GM23338 (cell line): ENCODE data around the gene BNC2. TPM values are rescaled to one million over a fixed set of nuclear protein-coding genes. Genes with fewer than 3 reads are reported as not detected.
A peak's percentile ranks its signal among the peaks of the same experiment; 100 is the strongest.

Experiments used
- ATAC-seq: fragments of 200-7000 bp; cut with Tn5 transposase; 3 replicates; pipeline ENCODE4 v1.9.1; 2020
- DNase-seq: peaks from one replicate; pipeline ENCODE4 v3.0.0-alpha.2; 2015; ENCODE audit warnings: low spot score
- H2AFZ ChIP-seq: fragments of 200-600 bp; sonication (generic); 2 replicates; pipeline ENCODE4 v1.8.0; 2016; ENCODE audit warnings: antibody characterized with exemption, mild to moderate bottlenecking, moderate library complexity
- H3F3A ChIP-seq: fragments of 200-600 bp; sonication (generic); replicated peaks from 2 replicates; pipeline ENCODE4 v1.8.0; 2017; ENCODE audit warnings: antibody characterized with exemption, mixed run types, low read depth
- H3K27ac ChIP-seq: fragments of 200-600 bp; sonication (generic); 2 replicates; pipeline ENCODE4 v1.6.1; 2016; ENCODE audit warnings: low read depth
- H3K27me3 ChIP-seq: fragments of 200-600 bp; sonication (generic); 2 replicates; pipeline ENCODE4 v1.8.0; 2016; ENCODE audit warnings: mild to moderate bottlenecking, mixed run types, moderate library complexity; ENCODE audit not compliant: insufficient read depth
- H3K36me3 ChIP-seq: fragments of 200-600 bp; sonication (generic); 2 replicates; pipeline ENCODE4 v1.8.0; 2016; ENCODE audit warnings: mild to moderate bottlenecking; ENCODE audit not compliant: insufficient read depth
- H3K4me1 ChIP-seq: fragments of 200-600 bp; sonication (generic); 2 replicates; pipeline ENCODE4 v1.8.0; 2016; ENCODE audit warnings: mild to moderate bottlenecking, moderate library complexity; ENCODE audit not compliant: insufficient read depth
- H3K4me2 ChIP-seq: fragments of 200-600 bp; sonication (generic); 2 replicates; pipeline ENCODE4 v1.7.1; 2017; ENCODE audit warnings: mixed run types
- H3K4me3 ChIP-seq: fragments of 200-600 bp; sonication (generic); 2 replicates; pipeline ENCODE4 v1.6.1; 2016; ENCODE audit warnings: mixed run types
- H3K79me2 ChIP-seq: fragments of 200-600 bp; sonication (generic); replicated peaks from 2 replicates; pipeline ENCODE4 v1.8.0; 2017; ENCODE audit warnings: mild to moderate bottlenecking; ENCODE audit not compliant: insufficient read depth
- H3K9me2 ChIP-seq: fragments of 200-600 bp; sonication (generic); 2 replicates; pipeline ENCODE4 v1.8.0; 2017; ENCODE audit not compliant: insufficient read depth
- H4K20me1 ChIP-seq: fragments of 200-600 bp; sonication (generic); replicated peaks from 2 replicates; pipeline ENCODE4 v1.8.0; 2017; ENCODE audit warnings: mild to moderate bottlenecking; ENCODE audit not compliant: insufficient read depth
- H3K27ac Mint-ChIP-seq: 2 replicates; pipeline ENCODE4 v1.8.0; 2020; ENCODE audit warnings: inconsistent platforms, mild to moderate bottlenecking, moderate library complexity, mixed read lengths
- H3K27me3 Mint-ChIP-seq: 3 replicates; pipeline ENCODE4 v1.8.0; 2022; ENCODE audit warnings: low read depth, mild to moderate bottlenecking, moderate library complexity, mixed read lengths, inconsistent platforms; ENCODE audit not compliant: insufficient read depth, poor library complexity
- H3K36me3 Mint-ChIP-seq: 3 replicates; pipeline ENCODE4 v1.8.0; 2021; ENCODE audit warnings: low read depth, mild to moderate bottlenecking, inconsistent platforms, moderate library complexity, mixed read lengths
- H3K4me1 Mint-ChIP-seq: 3 replicates; pipeline ENCODE4 v1.8.0; 2020; ENCODE audit warnings: mild to moderate bottlenecking, inconsistent platforms, mixed read lengths
- H3K4me3 Mint-ChIP-seq: 3 replicates; pipeline ENCODE4 v1.8.0; 2021; ENCODE audit warnings: moderate library complexity, mild to moderate bottlenecking, inconsistent platforms, mixed read lengths
- H3K9me3 Mint-ChIP-seq: 3 replicates; pipeline ENCODE4 v1.8.0; 2020; ENCODE audit warnings: moderate library complexity, mild to moderate bottlenecking, inconsistent platforms, mixed read lengths
- CREB1 ChIP-seq: fragments of 250-450 bp; sonication (Bioruptor Pico); IDR thresholded peaks from 2 replicates; pipeline ENCODE4 v1.5.0; 2020; ENCODE audit warnings: low read depth, mild to moderate bottlenecking, moderate library complexity
- CTCF ChIP-seq, 2 experiments: fragments of 200-600 bp in 1 of 2; sonication (generic) in 1 of 2; conservative IDR thresholded peaks; 2 replicates each; pipeline versions ENCODE4 v1.5.1 to v1.6.1; 2016 to 2017; ENCODE audit warnings: antibody characterized with exemption in 2 of 2, low read depth in 2 of 2, mild to moderate bottlenecking in 2 of 2, moderate library complexity in 1 of 2
- ETS1 ChIP-seq: IDR thresholded peaks from 2 replicates; pipeline ENCODE4 v1.6.1; 2016; ENCODE audit warnings: antibody characterized with exemption
- EZH2 ChIP-seq: fragments of 200-600 bp; sonication (generic); IDR thresholded peaks from one replicate; pipeline ENCODE4 v1.8.0; 2017; ENCODE audit warnings: antibody characterized with exemption, mild to moderate bottlenecking, low read depth; ENCODE audit not compliant: unreplicated experiment
- EZH2phosphoT487 ChIP-seq: fragments of 200-600 bp; sonication (generic); IDR thresholded peaks from one replicate; pipeline ENCODE4 v1.8.1; 2018; ENCODE audit warnings: antibody characterized with exemption; ENCODE audit not compliant: unreplicated experiment
- JUNB ChIP-seq: IDR thresholded peaks from one replicate; pipeline ENCODE4 v1.6.1; 2016; ENCODE audit warnings: antibody characterized with exemption; ENCODE audit not compliant: unreplicated experiment
- NANOG ChIP-seq: IDR thresholded peaks from 2 replicates; pipeline ENCODE4 v1.6.1; 2016; ENCODE audit warnings: antibody characterized with exemption, borderline replicate concordance
- POLR2AphosphoS5 ChIP-seq: IDR thresholded peaks from 2 replicates; pipeline ENCODE4 v1.6.1; 2016; ENCODE audit warnings: antibody characterized with exemption, low read depth
- REST ChIP-seq: IDR thresholded peaks from one replicate; pipeline ENCODE4 v1.6.1; 2018; ENCODE audit warnings: antibody characterized with exemption; ENCODE audit not compliant: unreplicated experiment
- STAT1 ChIP-seq: IDR thresholded peaks from one replicate; pipeline ENCODE4 v1.6.1; 2016; ENCODE audit warnings: antibody characterized with exemption; ENCODE audit not compliant: unreplicated experiment
- ZNF114 ChIP-seq: fragments of 250-450 bp; sonication (Bioruptor Pico); IDR thresholded peaks from 2 replicates; pipeline ENCODE4 v1.5.0; 2020; ENCODE audit warnings: mild to moderate bottlenecking, moderate library complexity
- ZNF331 ChIP-seq: fragments of 250-450 bp; sonication (Bioruptor Pico); IDR thresholded peaks from 2 replicates; pipeline ENCODE4 v1.5.0; 2020; ENCODE audit warnings: low read depth, mild to moderate bottlenecking, moderate library complexity
- ZNF462 ChIP-seq: fragments of 250-450 bp; sonication (Bioruptor Pico); IDR thresholded peaks from 2 replicates; pipeline ENCODE4 v1.5.0; 2020; ENCODE audit warnings: mild to moderate bottlenecking, moderate library complexity
- polyA plus RNA-seq: library from polyadenylated mRNA; unstranded; fragments of >200 nt; fragmentation: Nextera tagmentation; extraction: Ambion mirVana; gene quantifications from 2 replicates; pipeline ENCODE4 v1.2.1, GENCODE V29; 2016
- total RNA-seq: library from RNA; depleted of rRNA; stranded (reverse); fragments of >200 nt; shearing (Covaris generic); gene quantifications from 2 replicates; pipeline ENCODE4 v1.2.3, GENCODE V29; 2014

Gene BNC2
- total and polyA plus RNA-seq, 2 experiments from 2014 or later = 12.7 to 13.2 TPM

- H3K4me1 ChIP-seq = peaks cover 54% of the 10 kb centered on the region
- DNase-seq (no peak), ATAC-seq (peak; percentile 55)
- no peaks in the 10 kb centered on the region for H3K9me2 ChIP-seq
- no peak overlapping the region for H2AFZ ChIP-seq
- no peak overlapping the region; the same call in 1 of the 2 replicates for H3K27ac Mint-ChIP-seq
- peak overlapping the region; percentile 2; the same call in 1 of the 2 replicates for H3K4me2 ChIP-seq
- H3K79me2 ChIP-seq = peaks cover 93% of the 10 kb centered on the region
- H3F3A ChIP-seq = no peaks in the 10 kb centered on the region
- H3K27me3 Mint-ChIP-seq = peaks cover 2% of the 10 kb centered on the region
- peaks cover 67% of the 10 kb centered on the region for H3K4me1 Mint-ChIP-seq
- H3K36me3 ChIP-seq = no peaks in the 10 kb centered on the region
- H3K27me3 ChIP-seq = no peaks in the 10 kb centered on the region
- TF ChIP-seq CTCF (conservative IDR thresholded peaks at IDR 0.05; ENCODE audit: low read depth in 2 of 2) (no peak), ZNF114 (CRISPR knock-in tag) (no peak), NANOG (no peak), REST (no peak), EZH2 (no peak), EZH2phosphoT487 (no peak), CREB1 (CRISPR knock-in tag) (no peak), STAT1 (no peak), ZNF331 (CRISPR knock-in tag) (no peak), POLR2AphosphoS5 (no peak), JUNB (no peak), ZNF462 (CRISPR knock-in tag) (no peak), ETS1 (no peak)
- no peak overlapping the region for H3K27ac ChIP-seq
- no peak overlapping the region for H3K4me3 ChIP-seq
- no peak overlapping the region for H3K4me3 Mint-ChIP-seq
- H3K9me3 Mint-ChIP-seq = no peaks in the 10 kb centered on the region
- H3K36me3 Mint-ChIP-seq = peaks cover 10% of the 10 kb centered on the region; the same call in 1 of the 3 replicates
- no peaks in the 10 kb centered on the region for H4K20me1 ChIP-seq
Measured at GRCh38 chr9:16796304-16796825, 74.1 kb downstream of the BNC2 start.
